ENCODE data around the gene TUBA3D.
"Not testable (repeated sequence)": the region's sequence is repeated elsewhere in the genome, so short reads cannot be mapped to it uniquely, and the experiment has no call there.

GRCh38 chr2:131528981-131529863, 53.3 kb downstream of the TUBA3D start:
- not testable (repeated sequence) for TF ChIP-seq POLR2A, CTCF (IDR thresholded peaks at IDR 0.05)

Data from prostate gland (tissue), 2 donors.